Right forelimb (tissue), 1 donor: ENCODE measurements around the gene UNC93A.
"Not testable (repeated sequence)": the region's sequence is repeated elsewhere in the genome, so short reads cannot be mapped to it uniquely, and the experiment has no call there.

ENCODE experiments used
- DNase-seq: peaks from one replicate; pipeline ENCODE4 v3.0.0-alpha.2; 2018

The UNC93A gene

DNA sequence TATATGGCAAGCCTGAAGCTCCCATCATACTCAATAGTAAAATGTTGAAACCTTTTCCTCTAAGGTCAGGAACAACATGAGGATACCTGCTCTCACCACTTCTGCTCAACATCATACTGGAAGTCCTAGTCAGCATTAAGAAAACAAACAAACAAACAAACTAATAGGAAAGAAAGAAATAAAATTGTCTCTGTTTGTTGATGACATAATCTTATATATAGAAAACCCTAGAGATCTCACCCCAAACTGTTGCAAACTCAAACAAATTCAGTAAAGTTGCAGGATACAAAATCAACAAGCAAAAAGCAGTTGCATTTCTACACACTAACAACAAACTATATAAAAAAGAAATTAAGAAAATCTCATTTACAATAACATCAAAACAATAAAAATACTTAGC is 54.2 kb downstream of the UNC93A start:
- DNase-seq: no peak

DNA sequence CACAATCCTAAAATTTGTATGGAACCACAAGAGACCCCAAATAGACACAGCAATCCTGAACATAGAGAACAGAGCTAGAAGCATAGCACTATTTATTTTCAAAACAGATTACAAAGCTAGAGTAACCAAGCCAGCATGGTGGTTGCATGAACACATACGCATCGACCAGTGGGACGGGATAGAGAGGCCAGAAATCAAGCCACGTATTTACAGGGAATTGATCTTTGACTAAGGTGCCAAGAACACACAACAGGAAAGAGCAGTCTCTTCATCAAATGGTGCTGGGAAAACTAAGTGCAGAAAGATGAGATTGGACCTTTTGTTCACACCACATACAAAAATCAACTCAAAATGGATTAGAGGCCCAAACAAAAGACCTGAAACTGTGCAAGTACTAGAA is 54.8 kb downstream of the UNC93A start:
- DNase-seq: no peak

DNA sequence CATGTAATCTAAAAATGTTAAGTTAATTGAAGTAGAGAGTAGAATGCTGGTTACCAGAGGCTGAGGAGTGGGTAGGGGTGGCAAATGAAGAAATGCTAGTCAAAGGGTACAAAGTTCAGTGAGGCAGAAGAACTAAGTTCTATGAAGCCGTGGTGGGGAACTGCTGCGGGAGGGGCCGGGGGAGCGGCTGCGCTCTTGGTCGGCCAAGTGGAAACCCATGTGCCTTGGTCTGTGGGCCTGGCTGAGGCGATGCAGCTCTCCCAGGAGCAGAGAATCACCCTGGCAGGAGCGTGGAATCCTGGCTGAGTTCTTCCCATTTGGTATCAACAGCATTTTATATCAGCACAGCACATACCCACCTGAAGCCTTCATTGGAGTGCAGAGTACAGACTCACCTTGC is 56.1 kb downstream of the UNC93A start:
- no peak for DNase-seq

- no peak for DNase-seq
Measured at GRCh38 chr6:167349631-167350274, 58.6 kb downstream of the UNC93A start.

DNA sequence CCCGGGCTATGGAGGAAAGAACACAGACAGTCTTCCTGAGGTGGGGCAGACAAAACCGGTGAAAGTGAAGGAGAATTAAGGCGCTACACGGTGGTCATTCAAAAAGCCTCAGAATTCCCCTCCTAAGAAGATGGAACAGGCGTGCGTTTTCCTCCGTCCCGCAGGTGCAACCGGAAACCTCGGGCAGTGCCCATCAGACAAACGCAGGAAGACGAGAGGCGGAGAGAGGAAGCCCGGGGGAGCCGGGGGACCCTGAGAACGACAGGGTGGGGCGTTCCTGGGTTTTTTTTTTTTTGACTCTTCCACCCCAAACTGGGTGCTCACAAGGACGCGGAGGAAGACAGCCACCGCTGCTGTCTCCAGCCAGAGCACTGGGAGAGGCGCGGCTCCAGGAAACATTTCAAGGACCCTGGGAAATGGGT is 59.2 kb downstream of the UNC93A start:
- DNase-seq: no peak

DNA sequence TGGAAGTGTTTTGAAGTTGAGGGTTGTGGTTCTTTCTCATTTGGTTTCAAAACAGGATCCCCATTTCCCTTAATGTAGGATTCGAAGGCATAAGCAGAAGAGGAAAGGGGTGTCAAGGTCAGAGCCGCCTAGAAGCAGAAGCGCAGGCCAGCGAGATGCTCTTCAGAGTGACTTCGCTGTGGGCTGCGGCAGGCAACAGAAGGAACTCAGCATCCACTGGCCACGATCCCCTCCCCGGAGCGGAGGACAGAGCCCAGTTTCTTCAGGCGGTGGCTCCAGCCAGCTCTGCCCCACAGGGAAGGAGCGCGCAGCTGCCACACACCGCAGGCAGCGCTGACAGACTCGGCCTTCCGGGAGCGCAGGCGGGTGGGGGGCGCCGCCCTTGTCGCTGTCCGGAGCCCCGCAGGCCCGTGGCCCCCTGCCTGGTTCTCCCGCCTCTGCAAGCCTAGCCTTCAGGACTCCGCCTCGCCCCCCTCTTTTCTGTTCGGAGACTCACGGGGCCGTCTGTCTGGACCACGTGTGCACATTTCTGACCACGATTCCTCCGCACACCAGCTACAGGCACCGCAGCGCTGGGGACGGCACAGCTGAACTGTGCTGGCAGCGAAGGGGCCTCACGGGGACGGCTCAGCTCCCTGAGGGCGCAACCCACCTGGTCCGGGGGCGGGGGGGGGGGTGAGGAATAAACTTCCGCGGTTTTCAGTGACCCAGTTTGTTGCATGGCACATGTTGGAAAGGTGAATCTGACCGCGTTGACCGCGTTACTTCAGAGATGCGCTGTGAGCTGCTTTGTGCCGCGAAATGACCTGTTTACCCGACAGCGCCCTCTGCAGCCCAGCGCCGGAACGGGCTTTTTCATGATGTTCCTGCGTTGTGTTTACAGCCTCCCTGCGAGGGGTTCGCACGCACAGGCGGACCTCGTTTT is 59.9 kb downstream of the UNC93A start:
- DNase-seq: peak; percentile 82

DNA sequence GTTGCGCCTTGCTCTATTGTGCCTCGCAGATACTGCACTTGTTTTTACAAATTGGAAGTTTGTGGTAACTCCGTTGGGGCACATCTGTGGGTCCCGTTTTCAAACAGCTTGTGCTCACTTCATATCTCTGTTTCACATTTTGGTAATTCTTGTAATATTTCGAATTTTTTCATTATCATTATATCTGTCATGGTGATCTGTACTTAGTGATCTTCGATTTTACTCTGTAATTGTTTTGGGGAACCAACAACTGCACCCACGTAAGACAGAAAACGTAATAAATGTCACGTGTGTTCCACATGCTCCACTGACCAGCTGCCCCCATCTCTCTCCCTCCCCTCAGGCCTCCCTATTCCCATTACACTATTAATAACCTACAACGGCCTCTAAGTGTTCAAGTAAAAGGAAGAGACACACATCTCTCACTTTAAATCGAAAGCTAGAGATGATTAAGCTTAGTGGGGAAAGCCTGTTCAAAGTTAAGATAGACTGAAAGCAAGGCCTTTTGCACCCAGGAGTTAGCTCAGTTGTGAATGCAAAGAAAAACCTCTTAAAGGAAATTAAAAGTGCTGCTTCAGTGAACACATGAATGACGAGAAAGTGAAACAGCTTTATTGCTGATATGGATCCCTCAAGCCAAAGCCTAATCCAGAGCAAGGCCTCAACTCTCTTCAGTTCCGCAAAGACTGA is 60.7 kb downstream of the UNC93A start:
- no peak for DNase-seq

DNA sequence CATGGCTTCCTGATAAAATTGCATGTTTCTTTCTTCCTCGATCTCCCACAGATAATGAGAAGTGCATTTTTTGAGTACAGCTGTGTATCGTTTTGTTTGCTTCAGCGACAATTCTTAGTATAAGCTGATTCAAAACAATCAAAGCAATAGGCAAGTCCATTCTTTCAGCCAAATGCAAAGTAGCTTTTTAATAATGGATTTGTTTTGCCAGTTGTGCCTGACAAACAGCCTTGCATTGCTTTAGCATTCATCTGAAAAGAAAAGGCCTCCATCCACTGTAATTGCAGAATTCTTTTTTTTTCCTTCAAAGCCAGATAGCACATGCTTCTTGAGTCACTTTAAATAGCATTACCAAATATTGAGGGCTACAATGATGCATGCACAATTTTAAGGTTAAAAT is 65.8 kb downstream of the UNC93A start:
- no peak for DNase-seq

DNA sequence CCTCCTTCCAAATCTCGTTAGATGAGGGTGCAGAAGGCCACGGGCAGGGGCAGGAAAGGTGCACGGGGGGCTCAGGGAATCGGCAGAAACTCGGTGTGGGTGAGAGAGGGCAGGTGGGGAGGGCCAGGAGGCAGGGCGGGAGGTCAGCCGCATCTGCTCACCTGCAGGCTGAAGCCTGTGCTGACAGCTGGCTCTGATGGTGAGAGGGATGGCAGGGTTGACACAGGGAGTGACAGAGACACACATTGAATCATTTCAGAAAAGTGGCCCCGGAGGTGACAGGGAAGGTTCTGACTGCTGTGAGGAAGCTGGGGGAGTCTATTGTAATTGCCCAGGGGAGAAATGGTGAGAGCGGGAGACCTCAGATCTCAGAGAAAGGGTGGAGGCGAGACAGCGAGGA is 67.3 kb downstream of the UNC93A start:
- DNase-seq: not testable (repeated sequence)

GRCh38 chr6:167361170-167361569 is 70.1 kb downstream of the UNC93A start:
- not testable (repeated sequence) for DNase-seq
